WI38 (cell line): ENCODE results near the gene MYADML2.

Experiments
- H3K4me3 ChIP-seq: 2 replicates; pipeline ENCODE4 v1.5.1; 2011; ENCODE audit warnings: low read depth, mild to moderate bottlenecking, control low read depth, low read length
- TF ChIP-seq, protein P1 (sequence below): IDR thresholded peaks from 2 replicates; pipeline ENCODE4 v1.5.1; 2012; ENCODE audit warnings: low read depth, mild to moderate bottlenecking, control low read depth, low read length

MYADML2 gene

DNA sequence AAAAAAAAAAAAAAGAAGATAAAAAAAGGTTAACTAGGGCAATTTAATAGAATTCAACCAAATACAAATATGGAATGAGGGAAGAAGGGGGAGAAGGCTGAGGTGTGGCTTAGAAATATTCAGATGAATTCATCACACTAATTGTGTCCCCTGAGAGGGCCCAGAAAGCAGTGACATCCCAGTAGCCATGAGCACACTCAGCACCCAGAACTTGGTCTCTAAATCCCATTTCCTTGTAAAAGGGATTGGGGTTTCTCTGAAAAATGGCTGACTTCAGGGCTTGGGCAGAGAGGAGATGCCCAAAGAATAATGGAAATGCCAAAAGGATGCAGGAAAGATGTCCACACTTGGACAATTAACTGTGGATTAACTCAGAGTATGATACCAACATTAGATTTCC, 26.4 kb upstream of the MYADML2 start:
- no peak overlapping the region for H3K4me3 ChIP-seq
- TF ChIP-seq, protein P1, sequence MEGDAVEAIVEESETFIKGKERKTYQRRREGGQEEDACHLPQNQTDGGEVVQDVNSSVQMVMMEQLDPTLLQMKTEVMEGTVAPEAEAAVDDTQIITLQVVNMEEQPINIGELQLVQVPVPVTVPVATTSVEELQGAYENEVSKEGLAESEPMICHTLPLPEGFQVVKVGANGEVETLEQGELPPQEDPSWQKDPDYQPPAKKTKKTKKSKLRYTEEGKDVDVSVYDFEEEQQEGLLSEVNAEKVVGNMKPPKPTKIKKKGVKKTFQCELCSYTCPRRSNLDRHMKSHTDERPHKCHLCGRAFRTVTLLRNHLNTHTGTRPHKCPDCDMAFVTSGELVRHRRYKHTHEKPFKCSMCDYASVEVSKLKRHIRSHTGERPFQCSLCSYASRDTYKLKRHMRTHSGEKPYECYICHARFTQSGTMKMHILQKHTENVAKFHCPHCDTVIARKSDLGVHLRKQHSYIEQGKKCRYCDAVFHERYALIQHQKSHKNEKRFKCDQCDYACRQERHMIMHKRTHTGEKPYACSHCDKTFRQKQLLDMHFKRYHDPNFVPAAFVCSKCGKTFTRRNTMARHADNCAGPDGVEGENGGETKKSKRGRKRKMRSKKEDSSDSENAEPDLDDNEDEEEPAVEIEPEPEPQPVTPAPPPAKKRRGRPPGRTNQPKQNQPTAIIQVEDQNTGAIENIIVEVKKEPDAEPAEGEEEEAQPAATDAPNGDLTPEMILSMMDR, result no peak

DNA sequence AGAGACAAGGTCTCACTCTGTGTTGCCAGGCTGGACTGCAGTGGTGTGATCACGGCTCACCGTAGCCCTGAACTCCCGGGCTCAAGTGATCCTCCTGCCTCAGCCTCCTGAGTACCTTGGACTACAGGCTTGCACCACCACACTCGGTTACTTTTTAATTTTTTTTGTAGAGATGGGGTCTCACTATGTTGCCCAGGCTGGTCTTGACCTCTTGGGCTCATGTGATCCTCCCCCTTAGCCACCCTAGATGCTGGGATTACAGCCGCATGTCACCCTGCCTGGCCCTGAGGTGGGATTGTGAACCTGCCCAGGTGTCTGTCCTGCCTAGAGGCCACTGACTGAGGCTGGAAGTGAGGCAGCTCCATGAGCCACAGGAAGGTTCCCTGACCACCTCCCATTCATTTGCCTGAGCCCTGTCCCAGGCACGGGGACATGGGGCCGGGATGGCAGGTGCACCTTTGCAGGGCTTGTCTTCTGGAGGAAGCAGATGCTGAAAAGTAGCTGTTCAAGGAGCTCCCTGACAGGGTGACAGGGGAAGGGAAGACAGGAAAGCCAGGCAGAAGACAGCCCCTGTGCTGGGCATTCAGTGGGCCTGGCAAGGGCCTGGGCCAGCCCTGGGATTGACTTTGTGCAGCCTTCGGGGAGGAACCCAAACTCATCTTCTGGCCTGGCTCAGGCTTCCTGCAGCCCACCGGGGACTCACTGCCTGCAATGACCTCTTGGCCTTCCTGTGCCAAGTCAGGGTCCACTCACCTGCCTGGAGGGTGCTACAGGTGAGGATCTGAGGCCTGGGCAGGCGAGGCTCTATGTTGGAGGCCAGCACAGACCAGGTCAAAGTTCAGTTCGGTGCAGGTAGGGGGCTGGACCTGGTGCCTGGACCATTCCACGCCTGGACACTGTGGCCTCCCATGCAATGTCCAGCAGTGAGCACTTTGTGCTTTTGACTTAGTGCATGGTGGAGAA, 22.1 kb upstream of the MYADML2 start:
- H3K4me3 ChIP-seq, result no peak overlapping the region
- TF ChIP-seq, protein P1, result no peak

DNA sequence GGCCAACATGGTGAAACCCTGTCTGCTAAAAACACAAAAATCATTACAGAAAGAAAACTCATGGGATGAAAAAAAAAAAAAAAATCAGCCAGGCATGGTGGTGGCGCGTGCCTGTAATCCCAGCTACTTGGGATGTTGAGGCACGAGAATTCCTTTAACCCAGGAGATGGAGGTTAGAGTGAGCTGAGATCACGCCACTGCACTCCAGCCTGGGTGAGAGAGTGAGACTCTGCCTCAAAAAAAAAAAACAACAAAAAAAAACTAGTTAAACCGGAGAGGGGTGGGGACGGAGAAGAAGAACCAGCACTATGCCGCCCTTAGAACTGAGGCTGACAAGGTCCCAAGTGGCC, 21.3 kb upstream of the MYADML2 start:
- TF ChIP-seq, protein P1, result no peak
- no peak overlapping the region for H3K4me3 ChIP-seq

DNA sequence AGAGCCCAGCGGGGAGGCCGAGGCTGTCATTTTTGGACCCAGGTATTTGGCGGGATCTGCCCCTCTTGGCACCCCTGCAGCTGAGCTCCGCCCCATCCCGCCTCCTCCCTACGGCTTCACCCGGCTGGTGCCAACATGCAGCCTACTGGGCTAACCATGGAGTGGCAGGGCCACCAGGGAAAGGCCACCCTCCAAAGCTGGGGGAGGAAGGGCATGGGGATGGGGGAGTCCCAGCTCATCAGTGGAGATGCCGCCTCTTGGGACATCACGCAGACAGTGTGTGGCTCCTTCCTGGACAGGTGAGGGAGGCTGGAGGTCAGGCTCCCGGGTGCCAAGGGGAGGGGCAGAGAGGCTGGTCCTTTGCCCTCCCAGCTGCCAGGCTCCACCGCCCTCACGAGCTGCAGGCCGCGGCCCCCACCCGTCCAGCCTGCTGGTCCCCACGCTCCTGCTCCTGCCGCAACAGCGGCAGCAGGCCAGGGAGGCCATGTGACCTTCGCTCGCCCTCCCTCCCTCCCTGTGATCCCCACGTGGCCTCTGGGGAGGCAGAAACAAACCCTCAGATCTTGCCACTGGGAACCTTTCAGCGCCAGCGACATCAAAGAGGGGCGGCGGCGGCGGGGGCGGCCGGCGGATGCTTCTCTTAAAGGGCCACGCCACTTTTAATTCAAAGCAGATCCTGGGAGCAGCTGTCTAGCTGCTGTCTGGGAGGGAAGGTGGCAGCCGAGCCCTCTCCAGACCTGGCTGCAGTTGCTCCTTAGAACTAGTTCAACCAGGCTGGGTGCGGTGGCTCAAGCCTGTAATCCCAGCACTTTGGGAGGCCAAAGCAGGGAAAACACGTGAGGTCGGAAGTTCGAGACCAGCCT, 20.7 kb upstream of the MYADML2 start:
- H3K4me3 ChIP-seq, result no peak overlapping the region
- TF ChIP-seq, protein P1, result no peak

DNA sequence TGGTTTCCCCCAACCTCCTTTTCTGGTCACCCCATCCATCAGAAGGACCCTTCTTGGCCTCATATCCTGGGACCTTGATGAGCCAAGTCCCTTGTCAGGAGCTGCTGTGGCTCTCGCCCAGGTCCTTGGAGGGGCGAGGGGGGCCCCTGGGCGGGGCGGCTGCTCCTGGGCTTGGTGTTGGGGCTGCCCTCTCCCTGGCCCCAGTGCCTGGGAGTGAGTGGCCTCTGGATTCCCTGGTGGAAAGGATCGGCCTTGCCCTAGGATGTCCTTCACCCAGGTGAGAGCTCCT, 20.2 kb upstream of the MYADML2 start:
- H3K4me3 ChIP-seq, result no peak overlapping the region
- TF ChIP-seq, protein P1, result no peak

DNA sequence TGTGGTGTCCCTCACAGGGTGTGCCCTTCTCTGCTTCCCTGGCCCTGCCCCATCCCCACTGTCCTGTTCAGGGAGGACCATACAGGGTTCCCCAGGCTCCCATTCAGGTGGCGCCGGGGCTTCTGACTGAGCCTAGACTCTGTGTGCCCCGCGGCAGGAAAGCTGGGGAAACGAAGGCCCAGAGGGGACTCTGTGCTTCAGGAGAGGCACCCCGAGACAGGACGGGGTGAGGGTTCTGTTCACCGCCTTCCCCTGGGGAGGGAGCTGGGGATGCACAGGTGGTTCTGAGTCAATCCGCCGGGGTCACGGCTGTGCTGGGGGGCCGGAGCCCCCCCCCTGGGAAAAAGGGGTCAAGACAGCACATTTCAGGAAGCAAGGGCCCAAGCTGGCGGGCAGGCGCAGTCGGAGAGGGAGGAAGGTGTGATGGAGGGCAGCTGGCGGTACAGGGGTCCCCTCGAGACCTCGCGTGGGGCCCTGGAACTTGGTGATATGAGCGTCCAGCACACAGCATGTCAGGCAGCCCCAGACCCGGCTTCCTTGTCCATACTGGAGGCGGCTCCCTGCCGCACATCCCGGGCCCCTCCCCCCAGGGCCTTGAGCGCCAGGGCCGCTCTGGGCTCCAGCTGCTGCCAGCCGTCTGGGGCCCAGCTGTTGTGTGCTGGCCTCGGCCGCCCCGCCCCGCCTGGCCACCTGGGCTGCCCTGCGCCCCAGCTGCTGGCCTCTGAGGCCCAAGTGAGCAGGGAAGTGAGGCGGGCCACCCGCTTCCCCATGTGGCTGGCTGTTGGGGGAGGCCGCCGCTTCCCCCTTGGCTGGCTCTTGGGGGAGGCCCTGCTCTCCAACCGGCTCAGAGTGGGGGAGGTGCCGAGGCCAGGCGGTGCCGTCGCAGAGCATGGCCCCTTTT, 19.6 kb upstream of the MYADML2 start:
- TF ChIP-seq, protein P1, result no peak
- H3K4me3 ChIP-seq, result no peak overlapping the region
